ENCODE results near the gene NPAT. TPM values are rescaled to one million over a fixed set of nuclear protein-coding genes. Genes with fewer than 3 reads are reported as not detected.

NPAT gene
- total and polyA plus RNA-seq, 10 donors, result 4.5 to 40.8 (median 27.9) TPM

- Histone ChIP-seq H3K27ac (peak overlapping the region in 2 of 8 donors; percentile 10 to 34), H3K4me1 (peaks cover 0 to 50% (median 6%) of the 10 kb centered on the region in 6 donors), H3K27me3 (replicated peaks in 1 of 7) (no peaks in the 10 kb centered on the region), H3K4me3 (no peak overlapping the region), H3K36me3 (peaks cover 0 to 98% (median 47%) of the 10 kb centered on the region in 6 donors), H3K9me3 (no peaks in the 10 kb centered on the region)
- 63 to 98% (median 86%) methylated on average over 3 of the region's 3 CpGs for WGBS, 5 donors
- intact Hi-C loops (cut with DNase I; ENCODE audit: low total_unique reads), result no loop called here
- no peak for DNase-seq
- TF ChIP-seq POLR2AphosphoS5 (IDR thresholded peaks at IDR 0.05) (no peak), CTCF (IDR thresholded peaks at IDR 0.05 in 8 of 11, conservative IDR thresholded peaks at IDR 0.05 in 3 of 11) (no peak), POLR2A (IDR thresholded peaks at IDR 0.05) (no peak)
Observed at GRCh38 chr11:108246308-108246707, 23.9 kb upstream of the NPAT start.

GRCh38 chr11:108242422-108242821, 20.0 kb upstream of the NPAT start:
- no peak for TF ChIP-seq POLR2A (IDR thresholded peaks at IDR 0.05)
- no peak for TF ChIP-seq POLR2AphosphoS5 (IDR thresholded peaks at IDR 0.05)
- no peak for TF ChIP-seq CTCF (IDR thresholded peaks at IDR 0.05 in 8 of 11, conservative IDR thresholded peaks at IDR 0.05 in 3 of 11)
- no peaks in the 10 kb centered on the region for H3K27me3 ChIP-seq (replicated peaks in 1 of 7)
- peak overlapping the region in 5 of 8 donors; percentile 15 to 68 (median 35) for H3K27ac ChIP-seq
- intact Hi-C loops (cut with DNase I; ENCODE audit: low total_unique reads), result no loop called here
- H3K36me3 ChIP-seq, result peaks cover 0 to 96% (median 30%) of the 10 kb centered on the region in 6 donors
- H3K4me1 ChIP-seq, result peaks cover 0 to 83% (median 35%) of the 10 kb centered on the region in 6 donors
- no peak overlapping the region for H3K4me3 ChIP-seq
- no peak for DNase-seq
- WGBS, 5 donors, result 96 to 100% (median 98%) methylated on average over 2 of the region's 2 CpGs
- no peaks in the 10 kb centered on the region for H3K9me3 ChIP-seq

- Histone ChIP-seq H3K27me3 (replicated peaks in 1 of 7) (no peaks in the 10 kb centered on the region), H3K4me1 (peaks cover 0 to 86% (median 45%) of the 10 kb centered on the region in 6 donors), H3K36me3 (peaks cover 0 to 96% (median 26%) of the 10 kb centered on the region in 6 donors), H3K27ac (peak overlapping the region in 5 of 8 donors; percentile 15 to 68 (median 36)), H3K9me3 (no peaks in the 10 kb centered on the region), H3K4me3 (no peak overlapping the region)
- intact Hi-C loops (cut with DNase I; ENCODE audit: low total_unique reads), result no loop called here
- no peak for TF ChIP-seq POLR2AphosphoS5 (IDR thresholded peaks at IDR 0.05)
- TF ChIP-seq POLR2A (IDR thresholded peaks at IDR 0.05), result no peak
- TF ChIP-seq CTCF (IDR thresholded peaks at IDR 0.05 in 8 of 11, conservative IDR thresholded peaks at IDR 0.05 in 3 of 11), result no peak
- DNase-seq, result no peak
- WGBS, 5 donors, result 77 to 91% (median 84%) methylated on average over 4 of the region's 4 CpGs
Observed at GRCh38 chr11:108241330-108242037, 19.0 kb upstream of the NPAT start.

- no peak for TF ChIP-seq CTCF (IDR thresholded peaks at IDR 0.05 in 8 of 11, conservative IDR thresholded peaks at IDR 0.05 in 3 of 11)
- TF ChIP-seq POLR2AphosphoS5 (IDR thresholded peaks at IDR 0.05), result no peak
- no peak for TF ChIP-seq POLR2A (IDR thresholded peaks at IDR 0.05)
- intact Hi-C loops (cut with DNase I; ENCODE audit: low total_unique reads), result no loop called here
- H3K4me1 ChIP-seq, result peaks cover 6 to 94% (median 57%) of the 10 kb centered on the region in 6 donors
- H3K9me3 ChIP-seq, result no peaks in the 10 kb centered on the region
- H3K27me3 ChIP-seq (replicated peaks in 1 of 7), result no peaks in the 10 kb centered on the region
- peaks cover 0 to 96% (median 20%) of the 10 kb centered on the region in 6 donors for H3K36me3 ChIP-seq
- no peak overlapping the region for H3K4me3 ChIP-seq
- H3K27ac ChIP-seq, result peak overlapping the region in 7 of 8 donors; percentile 79 to 91 (median 87)
- DNase-seq, result no peak
Observed at GRCh38 chr11:108239076-108239475, 16.6 kb upstream of the NPAT start.
